Activated naive CD8-positive, alpha-beta T cell treated with anti-CD3 and anti-CD28 coated beads, Interleukin-2, amount 10 ng/mL, durations not matched to agents 7 days and 5 days (primary cell): ENCODE data around the gene DNAH12. TPM values are rescaled to one million over a fixed set of nuclear protein-coding genes. Genes with fewer than 3 reads are reported as not detected.

ENCODE experiments used
- ATAC-seq: fragments of 150-1000 bp; cut with Tn5 transposase; one replicate; pipeline ENCODE4 v1.10.0; 2021; ENCODE audit warnings: low read depth, moderate library complexity
- POLR2A ChIA-PET: fragments of 350-600 bp; sonication (Branson Sonifier 250); formaldehyde crosslinking; loops from one replicate; lab custom pipeline; 2021; ENCODE audit warnings: antibody characterized with exemption; lab: Charles Lee
- DNase-seq: peaks from one replicate; pipeline ENCODE4 v3.0.0; 2021
- H3K27ac Mint-ChIP-seq: one replicate; pipeline ENCODE4 v1.8.0; 2022; ENCODE audit warnings: mild to moderate bottlenecking, mixed read lengths
- H3K27me3 Mint-ChIP-seq: one replicate; pipeline ENCODE4 v1.8.0; 2022; ENCODE audit warnings: mild to moderate bottlenecking, moderate library complexity, mixed read lengths
- H3K36me3 Mint-ChIP-seq: one replicate; pipeline ENCODE4 v1.8.0; 2021; ENCODE audit warnings: mild to moderate bottlenecking, mixed read lengths
- H3K4me1 Mint-ChIP-seq: one replicate; pipeline ENCODE4 v1.8.0; 2021; ENCODE audit warnings: mixed read lengths
- H3K4me3 Mint-ChIP-seq: one replicate; pipeline ENCODE4 v1.8.0; 2022; ENCODE audit warnings: mild to moderate bottlenecking, moderate library complexity, mixed read lengths
- H3K9me3 Mint-ChIP-seq: one replicate; pipeline ENCODE4 v1.8.0; 2021; ENCODE audit warnings: mixed read lengths
- total RNA-seq, 2 experiments: library from RNA; stranded (reverse); gene quantifications; one replicate each; pipeline ENCODE4 v1.2.3, GENCODE V29; 2021

Gene DNAH12
- total RNA-seq = under 1 TPM; 0.20 to 0.30 TPM

- H3K4me3 Mint-ChIP-seq = peak within 1 kb of the TSS; percentile 4
- POLR2A ChIA-PET = no interaction called here
These were observed at the start of gene DNAH12 for GRCh38 chr3:57544181-57545125. DNAH12 (minus strand) TSS chr3:57544344; CDS start chr3:57542870, 1,474 bp downstream.

GRCh38 chr3:57592306-57592705, 48.2 kb upstream of the DNAH12 start:
- H3K9me3 Mint-ChIP-seq = no peaks in the 10 kb centered on the region

More at GRCh38 chr3:57544181-57545125, at the start of gene DNAH12:
- ATAC-seq = peak; percentile 36
- Mint-ChIP-seq H3K36me3 (peaks cover 1% of the 10 kb centered on the region), H3K9me3 (no peaks in the 10 kb centered on the region), H3K4me1 (peaks cover 8% of the 10 kb centered on the region), H3K27ac (no peak within 1 kb of the TSS), H3K27me3 (peaks cover 4% of the 10 kb centered on the region)
- DNase-seq = no peak

GRCh38 chr3:57587905-57588304, 43.8 kb upstream of the DNAH12 start:
- H3K27ac Mint-ChIP-seq = no peak overlapping the region

More at GRCh38 chr3:57592306-57592705, 48.2 kb upstream of the DNAH12 start:
- H3K27ac Mint-ChIP-seq = no peak overlapping the region
- DNase-seq (no peak), ATAC-seq (no peak)
- no peaks in the 10 kb centered on the region for H3K27me3 Mint-ChIP-seq
- H3K36me3 Mint-ChIP-seq = peaks cover 13% of the 10 kb centered on the region
- H3K4me1 Mint-ChIP-seq = peaks cover 20% of the 10 kb centered on the region
- POLR2A ChIA-PET = interaction anchor here (1.3 kb wide), 1 partner anchor 36 kb away, joined by 3 read pairs; the partner anchor contains the start of gene PDE12
- no peak overlapping the region for H3K4me3 Mint-ChIP-seq

GRCh38 chr3:57586778-57587177, 42.6 kb upstream of the DNAH12 start:
- H3K4me3 Mint-ChIP-seq = no peak overlapping the region
- ATAC-seq = no peak
- no peak for DNase-seq
- peaks cover 14% of the 10 kb centered on the region for H3K36me3 Mint-ChIP-seq
- H3K9me3 Mint-ChIP-seq = no peaks in the 10 kb centered on the region
- H3K4me1 Mint-ChIP-seq = peaks cover 6% of the 10 kb centered on the region
- no peaks in the 10 kb centered on the region for H3K27me3 Mint-ChIP-seq
- H3K27ac Mint-ChIP-seq = no peak overlapping the region
- POLR2A ChIA-PET = no interaction called here

More at GRCh38 chr3:57587905-57588304, 43.8 kb upstream of the DNAH12 start:
- DNase-seq (no peak), ATAC-seq (no peak)
- H3K27me3 Mint-ChIP-seq = no peaks in the 10 kb centered on the region
- peaks cover 6% of the 10 kb centered on the region for H3K4me1 Mint-ChIP-seq
- H3K4me3 Mint-ChIP-seq = no peak overlapping the region
- POLR2A ChIA-PET = no interaction called here
- H3K36me3 Mint-ChIP-seq = peaks cover 13% of the 10 kb centered on the region
- H3K9me3 Mint-ChIP-seq = no peaks in the 10 kb centered on the region

- peaks cover 4% of the 10 kb centered on the region for H3K4me1 Mint-ChIP-seq
- H3K27ac Mint-ChIP-seq = no peak overlapping the region
- H3K27me3 Mint-ChIP-seq = no peaks in the 10 kb centered on the region
- no peaks in the 10 kb centered on the region for H3K9me3 Mint-ChIP-seq
- no peak for ATAC-seq
- H3K4me3 Mint-ChIP-seq = no peak overlapping the region
- POLR2A ChIA-PET = interaction anchor here (0.5 kb wide), 1 partner anchor 880 kb away, joined by 3 read pairs; no protein-coding TSS in a partner anchor
- H3K36me3 Mint-ChIP-seq = peaks cover 19% of the 10 kb centered on the region
- no peak for DNase-seq
These were observed 39.4 kb upstream of the DNAH12 start for GRCh38 chr3:57583544-57583943.

- peaks cover 21% of the 10 kb centered on the region for H3K36me3 Mint-ChIP-seq
- no peak overlapping the region for H3K27ac Mint-ChIP-seq
- ATAC-seq (peak; percentile 39), DNase-seq (no peak)
- peaks cover 4% of the 10 kb centered on the region for H3K4me1 Mint-ChIP-seq
- POLR2A ChIA-PET = no interaction called here
- no peaks in the 10 kb centered on the region for H3K27me3 Mint-ChIP-seq
- no peak overlapping the region for H3K4me3 Mint-ChIP-seq
- no peaks in the 10 kb centered on the region for H3K9me3 Mint-ChIP-seq
These were observed 38.5 kb upstream of the DNAH12 start for GRCh38 chr3:57582474-57583168.

GRCh38 chr3:57577801-57578200, 33.7 kb upstream of the DNAH12 start:
- DNase-seq (no peak), ATAC-seq (no peak)
- Mint-ChIP-seq H3K4me3 (no peak overlapping the region), H3K9me3 (no peaks in the 10 kb centered on the region), H3K27me3 (no peaks in the 10 kb centered on the region), H3K27ac (no peak overlapping the region), H3K4me1 (peaks cover 6% of the 10 kb centered on the region), H3K36me3 (peaks cover 31% of the 10 kb centered on the region)
- POLR2A ChIA-PET = interaction anchor here (0.6 kb wide), 1 partner anchor 19 kb away, joined by 3 read pairs; no protein-coding TSS in a partner anchor

- H3K36me3 Mint-ChIP-seq = peaks cover 32% of the 10 kb centered on the region
- peaks cover 6% of the 10 kb centered on the region for H3K4me1 Mint-ChIP-seq
- POLR2A ChIA-PET = no interaction called here
- H3K9me3 Mint-ChIP-seq = no peaks in the 10 kb centered on the region
- H3K4me3 Mint-ChIP-seq = no peak overlapping the region
- DNase-seq (no peak), ATAC-seq (no peak)
- no peak overlapping the region for H3K27ac Mint-ChIP-seq
- no peaks in the 10 kb centered on the region for H3K27me3 Mint-ChIP-seq
These were observed 32.0 kb upstream of the DNAH12 start for GRCh38 chr3:57575966-57576626.

- Mint-ChIP-seq H3K4me1 (peaks cover 4% of the 10 kb centered on the region), H3K4me3 (no peak overlapping the region), H3K36me3 (peaks cover 25% of the 10 kb centered on the region), H3K9me3 (no peaks in the 10 kb centered on the region), H3K27ac (no peak overlapping the region), H3K27me3 (no peaks in the 10 kb centered on the region)
- POLR2A ChIA-PET = no interaction called here
- no peak for DNase-seq
- no peak for ATAC-seq
These were observed 28.0 kb upstream of the DNAH12 start for GRCh38 chr3:57572096-57572495.

GRCh38 chr3:57570878-57571277, 26.7 kb upstream of the DNAH12 start:
- no peaks in the 10 kb centered on the region for H3K4me1 Mint-ChIP-seq
- no peaks in the 10 kb centered on the region for H3K27me3 Mint-ChIP-seq
- H3K27ac Mint-ChIP-seq = no peak overlapping the region
- no peak for DNase-seq
- no peak for ATAC-seq
- no peak overlapping the region for H3K4me3 Mint-ChIP-seq
- POLR2A ChIA-PET = no interaction called here
- H3K9me3 Mint-ChIP-seq = no peaks in the 10 kb centered on the region
- peaks cover 24% of the 10 kb centered on the region for H3K36me3 Mint-ChIP-seq

- H3K36me3 Mint-ChIP-seq = peaks cover 26% of the 10 kb centered on the region
- no peaks in the 10 kb centered on the region for H3K4me1 Mint-ChIP-seq
- no peak overlapping the region for H3K27ac Mint-ChIP-seq
- no peaks in the 10 kb centered on the region for H3K9me3 Mint-ChIP-seq
- POLR2A ChIA-PET = no interaction called here
- ATAC-seq = no peak
- DNase-seq = no peak
- no peak overlapping the region for H3K4me3 Mint-ChIP-seq
- no peaks in the 10 kb centered on the region for H3K27me3 Mint-ChIP-seq
These were observed 25.8 kb upstream of the DNAH12 start for GRCh38 chr3:57569859-57570450.

GRCh38 chr3:57559526-57559925, 15.4 kb upstream of the DNAH12 start:
- POLR2A ChIA-PET = no interaction called here
- Mint-ChIP-seq H3K27me3 (no peaks in the 10 kb centered on the region), H3K36me3 (peaks cover 26% of the 10 kb centered on the region), H3K4me1 (peaks cover 37% of the 10 kb centered on the region), H3K27ac (no peak overlapping the region), H3K4me3 (peak overlapping the region; percentile 60), H3K9me3 (peaks cover 2% of the 10 kb centered on the region)
- DNase-seq = no peak
- ATAC-seq = no peak
